ENCODE results near the gene ABI1.

The ABI1 gene

DNA sequence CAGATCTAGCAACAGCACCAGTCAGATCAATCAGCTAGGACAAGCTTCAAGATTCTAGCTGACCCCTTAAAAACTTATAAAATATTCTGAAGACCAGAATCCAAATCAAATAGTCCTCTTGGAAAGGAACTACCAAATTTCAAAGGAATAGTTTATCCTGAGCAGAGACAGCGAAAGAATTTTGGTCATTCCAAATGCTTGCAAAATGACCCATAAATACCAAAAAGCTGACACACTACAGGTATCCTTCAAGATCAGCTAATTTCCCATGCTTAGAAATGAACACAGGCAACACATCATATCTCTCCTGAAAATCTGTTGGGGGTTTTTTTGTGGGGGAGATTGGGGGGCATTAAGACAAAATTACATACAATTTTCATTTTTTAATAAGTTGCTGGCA is 84.5 kb downstream of the ABI1 start:
- no peak overlapping the region for H3K4me3 ChIP-seq (ENCODE audit: low read length in 2 of 2)
- H3K27ac ChIP-seq (replicated peaks; ENCODE audit: low read length), result no peak overlapping the region
- H3K4me1 ChIP-seq (ENCODE audit: control insufficient read depth in 2 of 2, insufficient read depth in 1 of 2, low read depth in 1 of 2, low read length in 2 of 2), result no peaks in the 10 kb centered on the region
- H3K9ac ChIP-seq (ENCODE audit: low read depth, low read length, poor library complexity), result no peak overlapping the region
- no peak overlapping the region for H3K4me2 ChIP-seq (ENCODE audit: insufficient read depth, low read length, poor library complexity, severe bottlenecking)
- H2BK15ac ChIP-seq (ENCODE audit: low read length), result no peak overlapping the region
- no peak overlapping the region for H2AFZ ChIP-seq (ENCODE audit: low read length)
- no peak overlapping the region for H4K8ac ChIP-seq (ENCODE audit: low read depth, low read length)
- no peak overlapping the region for H2BK12ac ChIP-seq (ENCODE audit: low read length)
- WGBS, 2 donors (ENCODE audit: extremely low coverage in 2 of 2, insufficient read length in 2 of 2, insufficient replicate concordance in 1 of 2), result no CpG with 5 or more reads among the region's 1 CpG
- H2BK5ac ChIP-seq (ENCODE audit: low read length), result no peak overlapping the region
- H3K9me3 ChIP-seq (replicated peaks in 1 of 2; ENCODE audit: control insufficient read depth in 2 of 2, insufficient read depth in 1 of 2, low read depth in 1 of 2, low read length in 2 of 2), result no peaks in the 10 kb centered on the region
- no peak overlapping the region for H2AK5ac ChIP-seq (ENCODE audit: low read depth, low read length)
- no peaks in the 10 kb centered on the region for H3K36me3 ChIP-seq (replicated peaks in 1 of 2; ENCODE audit: control insufficient read depth in 2 of 2, insufficient read depth in 2 of 2, low read length in 2 of 2)
- H3K18ac ChIP-seq (ENCODE audit: low read length), result no peak overlapping the region
- H3K79me1 ChIP-seq (ENCODE audit: low read depth, low read length), result no peaks in the 10 kb centered on the region
- no peak overlapping the region for H3K23ac ChIP-seq (ENCODE audit: low read depth, low read length, poor library complexity)
- H4K91ac ChIP-seq (ENCODE audit: low read depth, low read length, poor library complexity), result no peak overlapping the region
- H2BK120ac ChIP-seq (ENCODE audit: low read depth, low read length), result no peak overlapping the region
- H3K4ac ChIP-seq (ENCODE audit: low read length), result no peak overlapping the region
- H3K27me3 ChIP-seq (ENCODE audit: control insufficient read depth in 3 of 3, insufficient read depth in 3 of 3, low read depth in 1 of 3, low read length in 3 of 3), result no peaks in the 10 kb centered on the region
- H3K14ac ChIP-seq (ENCODE audit: low read length), result no peak overlapping the region
- DNase-seq (ENCODE audit: low spot score), result no peak

GRCh38 chr10:26773633-26774032 is 87.1 kb downstream of the ABI1 start:
- H3K4me3 ChIP-seq (ENCODE audit: low read length in 2 of 2), result no peak overlapping the region
- H3K18ac ChIP-seq (ENCODE audit: low read length), result no peak overlapping the region
- H4K8ac ChIP-seq (ENCODE audit: low read depth, low read length), result no peak overlapping the region
- no peak overlapping the region for H3K4ac ChIP-seq (ENCODE audit: low read length)
- DNase-seq (ENCODE audit: low spot score), result no peak
- no peak overlapping the region for H4K91ac ChIP-seq (ENCODE audit: low read depth, low read length, poor library complexity)
- no peak overlapping the region for H2AK5ac ChIP-seq (ENCODE audit: low read depth, low read length)
- no CpG with 5 or more reads among the region's 2 CpGs for WGBS, 2 donors (ENCODE audit: extremely low coverage in 2 of 2, insufficient read length in 2 of 2, insufficient replicate concordance in 1 of 2)
- no peak overlapping the region for H2BK15ac ChIP-seq (ENCODE audit: low read length)
- H3K9ac ChIP-seq (ENCODE audit: low read depth, low read length, poor library complexity), result no peak overlapping the region
- no peak overlapping the region for H2BK120ac ChIP-seq (ENCODE audit: low read depth, low read length)
- peaks cover 1% of the 10 kb centered on the region for H3K79me1 ChIP-seq (ENCODE audit: low read depth, low read length)
- H3K27me3 ChIP-seq (ENCODE audit: control insufficient read depth in 3 of 3, insufficient read depth in 3 of 3, low read depth in 1 of 3, low read length in 3 of 3), result no peaks in the 10 kb centered on the region
- H3K4me2 ChIP-seq (ENCODE audit: insufficient read depth, low read length, poor library complexity, severe bottlenecking), result no peak overlapping the region
- H2BK12ac ChIP-seq (ENCODE audit: low read length), result no peak overlapping the region
- no peak overlapping the region for H2AFZ ChIP-seq (ENCODE audit: low read length)
- H3K23ac ChIP-seq (ENCODE audit: low read depth, low read length, poor library complexity), result no peak overlapping the region
- H2BK5ac ChIP-seq (ENCODE audit: low read length), result no peak overlapping the region
- no peaks in the 10 kb centered on the region for H3K9me3 ChIP-seq (replicated peaks in 1 of 2; ENCODE audit: control insufficient read depth in 2 of 2, insufficient read depth in 1 of 2, low read depth in 1 of 2, low read length in 2 of 2)
- H3K36me3 ChIP-seq (replicated peaks in 1 of 2; ENCODE audit: control insufficient read depth in 2 of 2, insufficient read depth in 2 of 2, low read length in 2 of 2), result peaks cover 0 to 2% of the 10 kb centered on the region in 2 donors
- no peaks in the 10 kb centered on the region for H3K4me1 ChIP-seq (ENCODE audit: control insufficient read depth in 2 of 2, insufficient read depth in 1 of 2, low read depth in 1 of 2, low read length in 2 of 2)
- H3K14ac ChIP-seq (ENCODE audit: low read length), result no peak overlapping the region
- no peak overlapping the region for H3K27ac ChIP-seq (replicated peaks; ENCODE audit: low read length)

DNA sequence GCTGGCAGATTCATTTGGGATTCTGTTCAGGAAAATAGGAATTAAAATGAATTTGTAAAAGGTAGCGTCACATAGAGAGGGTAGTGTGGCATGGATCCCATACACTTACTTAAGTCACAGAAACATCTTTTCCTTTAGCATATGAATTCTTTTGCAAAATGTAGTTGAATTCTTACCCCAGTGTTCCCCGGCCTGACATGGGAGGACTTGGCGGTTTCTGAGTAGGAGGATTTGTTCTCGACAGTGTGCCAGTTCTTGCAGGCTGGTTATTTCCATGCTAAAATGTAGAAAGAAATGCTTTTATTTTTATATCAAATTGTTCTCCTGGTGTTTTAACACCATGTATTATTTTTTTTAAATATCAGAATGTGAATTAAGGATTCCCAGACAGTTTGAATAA is 90.7 kb downstream of the ABI1 start:
- H3K27me3 ChIP-seq (ENCODE audit: control insufficient read depth in 3 of 3, insufficient read depth in 3 of 3, low read depth in 1 of 3, low read length in 3 of 3), result no peaks in the 10 kb centered on the region
- H3K4me1 ChIP-seq (ENCODE audit: control insufficient read depth in 2 of 2, insufficient read depth in 1 of 2, low read depth in 1 of 2, low read length in 2 of 2), result no peaks in the 10 kb centered on the region
- no peak overlapping the region for H4K91ac ChIP-seq (ENCODE audit: low read depth, low read length, poor library complexity)
- WGBS, 2 donors (ENCODE audit: extremely low coverage in 2 of 2, insufficient read length in 2 of 2, insufficient replicate concordance in 1 of 2), result no CpG with 5 or more reads among the region's 4 CpGs
- no peak overlapping the region for H2BK15ac ChIP-seq (ENCODE audit: low read length)
- no peak overlapping the region for H3K4me2 ChIP-seq (ENCODE audit: insufficient read depth, low read length, poor library complexity, severe bottlenecking)
- no peak overlapping the region for H2BK120ac ChIP-seq (ENCODE audit: low read depth, low read length)
- no peak for DNase-seq (ENCODE audit: low spot score)
- H3K4me3 ChIP-seq (ENCODE audit: low read length in 2 of 2), result no peak overlapping the region
- H3K23ac ChIP-seq (ENCODE audit: low read depth, low read length, poor library complexity), result no peak overlapping the region
- no peak overlapping the region for H2AK5ac ChIP-seq (ENCODE audit: low read depth, low read length)
- H3K14ac ChIP-seq (ENCODE audit: low read length), result no peak overlapping the region
- no peak overlapping the region for H3K18ac ChIP-seq (ENCODE audit: low read length)
- H3K9me3 ChIP-seq (replicated peaks in 1 of 2; ENCODE audit: control insufficient read depth in 2 of 2, insufficient read depth in 1 of 2, low read depth in 1 of 2, low read length in 2 of 2), result no peaks in the 10 kb centered on the region
- no peak overlapping the region for H3K27ac ChIP-seq (replicated peaks; ENCODE audit: low read length)
- H3K4ac ChIP-seq (ENCODE audit: low read length), result no peak overlapping the region
- no peak overlapping the region for H4K8ac ChIP-seq (ENCODE audit: low read depth, low read length)
- no peak overlapping the region for H3K9ac ChIP-seq (ENCODE audit: low read depth, low read length, poor library complexity)
- no peak overlapping the region for H2BK5ac ChIP-seq (ENCODE audit: low read length)
- H3K79me1 ChIP-seq (ENCODE audit: low read depth, low read length), result peaks cover 1% of the 10 kb centered on the region
- peaks cover 0 to 22% of the 10 kb centered on the region in 2 donors for H3K36me3 ChIP-seq (replicated peaks in 1 of 2; ENCODE audit: control insufficient read depth in 2 of 2, insufficient read depth in 2 of 2, low read length in 2 of 2)
- no peak overlapping the region for H2AFZ ChIP-seq (ENCODE audit: low read length)
- no peak overlapping the region for H2BK12ac ChIP-seq (ENCODE audit: low read length)

DNA sequence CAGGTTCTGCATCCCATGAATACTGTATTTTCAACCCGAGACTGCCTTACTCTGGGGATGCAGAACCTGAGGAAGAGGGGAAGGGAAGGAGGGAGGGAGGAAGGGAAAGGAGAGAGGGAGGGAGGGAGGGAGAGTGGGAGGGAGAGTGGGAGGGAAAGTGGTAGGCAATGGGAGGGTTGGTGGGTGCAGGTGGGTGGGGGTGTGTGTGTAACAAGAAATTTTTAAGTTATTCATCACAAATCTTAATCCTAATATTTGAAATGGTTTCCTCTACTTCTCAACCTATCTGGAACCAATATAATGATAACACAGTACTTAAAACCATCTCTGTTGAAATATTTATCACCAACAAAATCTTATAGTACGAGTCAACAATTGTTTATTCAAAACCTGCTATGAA is 95.2 kb downstream of the ABI1 start:
- WGBS, 2 donors (ENCODE audit: extremely low coverage in 2 of 2, insufficient read length in 2 of 2, insufficient replicate concordance in 1 of 2), result no CpG with 5 or more reads among the region's 2 CpGs
- H3K18ac ChIP-seq (ENCODE audit: low read length), result no peak overlapping the region

More for the DNA sequence above, 95.2 kb downstream of the ABI1 start:
- Histone ChIP-seq H3K4ac (ENCODE audit: low read length) (no peak overlapping the region), H3K4me2 (ENCODE audit: insufficient read depth, low read length, poor library complexity, severe bottlenecking) (no peak overlapping the region), H2BK15ac (ENCODE audit: low read length) (no peak overlapping the region), H2AFZ (ENCODE audit: low read length) (no peak overlapping the region), H3K4me1 (ENCODE audit: control insufficient read depth in 2 of 2, insufficient read depth in 1 of 2, low read depth in 1 of 2, low read length in 2 of 2) (no peaks in the 10 kb centered on the region), H3K4me3 (ENCODE audit: low read length in 2 of 2) (no peak overlapping the region), H3K79me1 (ENCODE audit: low read depth, low read length) (peaks cover 1% of the 10 kb centered on the region), H3K14ac (ENCODE audit: low read length) (no peak overlapping the region), H2BK5ac (ENCODE audit: low read length) (no peak overlapping the region), H4K8ac (ENCODE audit: low read depth, low read length) (no peak overlapping the region), H2AK5ac (ENCODE audit: low read depth, low read length) (no peak overlapping the region), H3K9me3 (replicated peaks in 1 of 2; ENCODE audit: control insufficient read depth in 2 of 2, insufficient read depth in 1 of 2, low read depth in 1 of 2, low read length in 2 of 2) (no peaks in the 10 kb centered on the region), H3K27ac (replicated peaks; ENCODE audit: low read length) (no peak overlapping the region), H3K23ac (ENCODE audit: low read depth, low read length, poor library complexity) (no peak overlapping the region), H3K27me3 (ENCODE audit: control insufficient read depth in 3 of 3, insufficient read depth in 3 of 3, low read depth in 1 of 3, low read length in 3 of 3) (no peaks in the 10 kb centered on the region), H2BK12ac (ENCODE audit: low read length) (no peak overlapping the region), H2BK120ac (ENCODE audit: low read depth, low read length) (no peak overlapping the region), H3K9ac (ENCODE audit: low read depth, low read length, poor library complexity) (no peak overlapping the region), H4K91ac (ENCODE audit: low read depth, low read length, poor library complexity) (no peak overlapping the region), H3K36me3 (replicated peaks in 1 of 2; ENCODE audit: control insufficient read depth in 2 of 2, insufficient read depth in 2 of 2, low read length in 2 of 2) (peaks cover 0 to 46% of the 10 kb centered on the region in 2 donors)
- DNase-seq (ENCODE audit: low spot score), result no peak
